ENCODE data around the gene TBX10. TPM values are rescaled to one million over a fixed set of nuclear protein-coding genes. Genes with fewer than 3 reads are reported as not detected.
"Not testable (repeated sequence)": the region's sequence is repeated elsewhere in the genome, so short reads cannot be mapped to it uniquely, and the experiment has no call there.

TBX10 gene
- total RNA-seq, 2 donors from 2014 or later = not detected

- Mint-ChIP-seq H3K4me3 (no peak overlapping the region), H3K9me3 (no peaks in the 10 kb centered on the region), H3K27ac (peak overlapping the region; percentile 94), H3K4me1 (no peaks in the 10 kb centered on the region), H3K36me3 (ENCODE audit: low read depth) (peaks cover 32% of the 10 kb centered on the region), H3K27me3 (no peaks in the 10 kb centered on the region)
- no peak for ATAC-seq (replicated peaks)
Measured at GRCh38 chr11:67611704-67612587, 27.6 kb downstream of the TBX10 start.

GRCh38 chr11:67611165-67611564 lies 28.4 kb downstream of the TBX10 start:
- H3K9me3 Mint-ChIP-seq = no peaks in the 10 kb centered on the region
- H3K27ac Mint-ChIP-seq = no peak overlapping the region
- H3K4me1 Mint-ChIP-seq = no peaks in the 10 kb centered on the region
- H3K36me3 Mint-ChIP-seq (ENCODE audit: low read depth) = peaks cover 32% of the 10 kb centered on the region
- no peaks in the 10 kb centered on the region for H3K27me3 Mint-ChIP-seq
- H3K4me3 Mint-ChIP-seq = no peak overlapping the region
- ATAC-seq (replicated peaks) = no peak

GRCh38 chr11:67610302-67610868 lies 29.2 kb downstream of the TBX10 start:
- Mint-ChIP-seq H3K4me1 (peaks cover 5% of the 10 kb centered on the region), H3K4me3 (no peak overlapping the region), H3K9me3 (no peaks in the 10 kb centered on the region), H3K36me3 (ENCODE audit: low read depth) (peaks cover 32% of the 10 kb centered on the region), H3K27ac (no peak overlapping the region), H3K27me3 (no peaks in the 10 kb centered on the region)
- no peak for ATAC-seq (replicated peaks)

- Mint-ChIP-seq H3K36me3 (ENCODE audit: low read depth) (peaks cover 32% of the 10 kb centered on the region), H3K27me3 (no peaks in the 10 kb centered on the region), H3K4me3 (no peak overlapping the region), H3K27ac (no peak overlapping the region), H3K4me1 (peaks cover 5% of the 10 kb centered on the region), H3K9me3 (no peaks in the 10 kb centered on the region)
- no peak for ATAC-seq (replicated peaks)
Measured at GRCh38 chr11:67609316-67609715, 30.2 kb downstream of the TBX10 start.

GRCh38 chr11:67608486-67608885 lies 31.1 kb downstream of the TBX10 start:
- Mint-ChIP-seq H3K4me1 (peaks cover 5% of the 10 kb centered on the region), H3K27me3 (no peaks in the 10 kb centered on the region), H3K27ac (peak overlapping the region; percentile 54), H3K4me3 (peak overlapping the region; percentile 89), H3K9me3 (no peaks in the 10 kb centered on the region), H3K36me3 (ENCODE audit: low read depth) (peaks cover 32% of the 10 kb centered on the region)
- no peak for ATAC-seq (replicated peaks)

- no peaks in the 10 kb centered on the region for H3K9me3 Mint-ChIP-seq
Measured at GRCh38 chr11:67607507-67607906, 32.1 kb downstream of the TBX10 start.

GRCh38 chr11:67606492-67607295 lies 32.9 kb downstream of the TBX10 start, which contains the start of gene NDUFV1:
NDUFV1 (plus strand) TSS chr11:67606936; CDS start chr11:67607005, 69 bp downstream.
- Mint-ChIP-seq H3K4me1 (peaks cover 5% of the 10 kb centered on the region), H3K27me3 (peaks cover 4% of the 10 kb centered on the region), H3K4me3 (peak within 1 kb of the TSS; percentile 89), H3K36me3 (ENCODE audit: low read depth) (peaks cover 32% of the 10 kb centered on the region), H3K27ac (peak within 1 kb of the TSS; percentile 82), H3K9me3 (no peaks in the 10 kb centered on the region)
- peak; percentile 98 for ATAC-seq (replicated peaks)

More at GRCh38 chr11:67607507-67607906, 32.1 kb downstream of the TBX10 start:
- Mint-ChIP-seq H3K27me3 (peaks cover 4% of the 10 kb centered on the region), H3K36me3 (ENCODE audit: low read depth) (peaks cover 32% of the 10 kb centered on the region), H3K27ac (peak overlapping the region; percentile 76), H3K4me3 (peak overlapping the region; percentile 89), H3K4me1 (peaks cover 5% of the 10 kb centered on the region)
- no peak for ATAC-seq (replicated peaks)

- Mint-ChIP-seq H3K4me3 (peak overlapping the region; percentile 89), H3K9me3 (no peaks in the 10 kb centered on the region), H3K4me1 (peaks cover 5% of the 10 kb centered on the region), H3K27ac (peak overlapping the region; percentile 80), H3K36me3 (ENCODE audit: low read depth) (peaks cover 29% of the 10 kb centered on the region), H3K27me3 (peaks cover 4% of the 10 kb centered on the region)
- no peak for ATAC-seq (replicated peaks)
Measured at GRCh38 chr11:67606093-67606491, 33.5 kb downstream of the TBX10 start.

GRCh38 chr11:67605231-67606011 lies 34.1 kb downstream of the TBX10 start:
- no peaks in the 10 kb centered on the region for H3K9me3 Mint-ChIP-seq
- peaks cover 7% of the 10 kb centered on the region for H3K27me3 Mint-ChIP-seq
- H3K27ac Mint-ChIP-seq = peak overlapping the region; percentile 82

GRCh38 chr11:67604815-67605214 lies 34.7 kb downstream of the TBX10 start:
- peaks cover 5% of the 10 kb centered on the region for H3K4me1 Mint-ChIP-seq

More at GRCh38 chr11:67605231-67606011, 34.1 kb downstream of the TBX10 start:
- Mint-ChIP-seq H3K4me3 (peak overlapping the region; percentile 89), H3K4me1 (peaks cover 5% of the 10 kb centered on the region), H3K36me3 (ENCODE audit: low read depth) (peaks cover 23% of the 10 kb centered on the region)
- ATAC-seq (replicated peaks) = no peak

GRCh38 chr11:67604119-67604518 lies 35.4 kb downstream of the TBX10 start:
- peak overlapping the region; percentile 69 for H3K27ac Mint-ChIP-seq
- not testable (repeated sequence) for ATAC-seq (replicated peaks); H3K27me3 Mint-ChIP-seq; H3K36me3 Mint-ChIP-seq (ENCODE audit: low read depth); H3K9me3 Mint-ChIP-seq; H3K4me1 Mint-ChIP-seq
- peak overlapping the region; percentile 29 for H3K4me3 Mint-ChIP-seq

More at GRCh38 chr11:67604815-67605214, 34.7 kb downstream of the TBX10 start:
- Mint-ChIP-seq H3K36me3 (ENCODE audit: low read depth) (peaks cover 16% of the 10 kb centered on the region), H3K27ac (peak overlapping the region; percentile 69), H3K27me3 (peaks cover 7% of the 10 kb centered on the region), H3K9me3 (no peaks in the 10 kb centered on the region), H3K4me3 (peak overlapping the region; percentile 29)
- no peak for ATAC-seq (replicated peaks)

- no peaks in the 10 kb centered on the region for H3K36me3 Mint-ChIP-seq (ENCODE audit: low read depth)
- H3K9me3 Mint-ChIP-seq = no peaks in the 10 kb centered on the region
- no peak overlapping the region for H3K27ac Mint-ChIP-seq
- no peak for ATAC-seq (replicated peaks)
- peaks cover 5% of the 10 kb centered on the region for H3K4me1 Mint-ChIP-seq
- H3K4me3 Mint-ChIP-seq = no peak overlapping the region
- H3K27me3 Mint-ChIP-seq = peaks cover 7% of the 10 kb centered on the region
Measured at GRCh38 chr11:67601098-67601497, 38.5 kb downstream of the TBX10 start.

GRCh38 chr11:67600324-67601029 lies 39.1 kb downstream of the TBX10 start:
- ATAC-seq (replicated peaks) = no peak
- Mint-ChIP-seq H3K36me3 (ENCODE audit: low read depth) (no peaks in the 10 kb centered on the region), H3K27ac (no peak overlapping the region)

More at GRCh38 chr11:67600324-67601029, 39.1 kb downstream of the TBX10 start:
- Mint-ChIP-seq H3K9me3 (no peaks in the 10 kb centered on the region), H3K4me1 (peaks cover under 1% of the 10 kb centered on the region), H3K4me3 (no peak overlapping the region), H3K27me3 (peaks cover 7% of the 10 kb centered on the region)
